Ovary (tissue), 3 donors: Measurements from ENCODE around the gene MFSD6L.

Experiments used
- POLR2A ChIP-seq: fragments of 450-650 bp; IDR thresholded peaks from one replicate; pipeline ENCODE4 v1.6.1; 2017; ENCODE audit warnings: antibody characterized with exemption, mild to moderate bottlenecking, moderate library complexity
- TF ChIP-seq, protein P1 (sequence below), 3 donors: fragments of 450-650 bp in 2 of 3; fragments of 200-600 bp in 1 of 3; IDR thresholded peaks; one replicate each; pipeline versions ENCODE4 v1.5.1 to v1.8.0; 2016 to 2022; ENCODE audit warnings: antibody characterized with exemption in 3 of 3, mild to moderate bottlenecking in 1 of 3
- donor health status: DM: no; HTN: no; CAD: no.

- TF ChIP-seq, protein P1, sequence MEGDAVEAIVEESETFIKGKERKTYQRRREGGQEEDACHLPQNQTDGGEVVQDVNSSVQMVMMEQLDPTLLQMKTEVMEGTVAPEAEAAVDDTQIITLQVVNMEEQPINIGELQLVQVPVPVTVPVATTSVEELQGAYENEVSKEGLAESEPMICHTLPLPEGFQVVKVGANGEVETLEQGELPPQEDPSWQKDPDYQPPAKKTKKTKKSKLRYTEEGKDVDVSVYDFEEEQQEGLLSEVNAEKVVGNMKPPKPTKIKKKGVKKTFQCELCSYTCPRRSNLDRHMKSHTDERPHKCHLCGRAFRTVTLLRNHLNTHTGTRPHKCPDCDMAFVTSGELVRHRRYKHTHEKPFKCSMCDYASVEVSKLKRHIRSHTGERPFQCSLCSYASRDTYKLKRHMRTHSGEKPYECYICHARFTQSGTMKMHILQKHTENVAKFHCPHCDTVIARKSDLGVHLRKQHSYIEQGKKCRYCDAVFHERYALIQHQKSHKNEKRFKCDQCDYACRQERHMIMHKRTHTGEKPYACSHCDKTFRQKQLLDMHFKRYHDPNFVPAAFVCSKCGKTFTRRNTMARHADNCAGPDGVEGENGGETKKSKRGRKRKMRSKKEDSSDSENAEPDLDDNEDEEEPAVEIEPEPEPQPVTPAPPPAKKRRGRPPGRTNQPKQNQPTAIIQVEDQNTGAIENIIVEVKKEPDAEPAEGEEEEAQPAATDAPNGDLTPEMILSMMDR (IDR thresholded peaks at IDR 0.05), result no peak
- TF ChIP-seq POLR2A, result no peak
Observed at GRCh38 chr17:8798176-8798845, 854 bp downstream of the MFSD6L start.
